Breast epithelium (tissue), 3 donors: Measurements from ENCODE around the gene OR8B4.

Source experiments
- CTCF ChIP-seq, 3 donors: fragments of 450-650 bp; IDR thresholded peaks; one replicate each; pipeline ENCODE4 v1.5.1; 2016 to 2017; ENCODE audit warnings: antibody characterized with exemption in 3 of 3, mild to moderate bottlenecking in 3 of 3, moderate library complexity in 3 of 3
- POLR2AphosphoS5 ChIP-seq, 3 donors: sonication (generic); formaldehyde crosslinking; IDR thresholded peaks; one replicate each; pipeline ENCODE4 v1.6.1; 2017; ENCODE audit warnings: antibody characterized with exemption in 3 of 3

GRCh38 chr11:124474079-124474478 is 49.4 kb upstream of the OR8B4 start:
- no peak for TF ChIP-seq POLR2AphosphoS5 (IDR thresholded peaks at IDR 0.05)
- TF ChIP-seq CTCF (IDR thresholded peaks at IDR 0.05): no peak
